T-cell (primary cell): ENCODE data around the gene EPB41L4A. TPM values are rescaled to one million over a fixed set of nuclear protein-coding genes. Genes with fewer than 3 reads are reported as not detected.

Experiments
- ATAC-seq, 4 experiments: fragments of 200-7000 bp in 3 of 4; fragments of 150-1000 bp in 1 of 4; cut with Tn5 transposase; replicated peaks in 1 of 4; 1 replicate in 3 of 4; 2 replicates in 1 of 4; pipeline ENCODE4 v1.10.0; 2021; ENCODE audit warnings: moderate library complexity in 3 of 4, mild to moderate bottlenecking in 2 of 4, moderate number of reproducible peaks in 1 of 4
- CTCF ChIA-PET, 2 donors: fragments of 300-600 bp; sonication (Branson Sonifier 250); formaldehyde crosslinking; loops; one replicate each; lab custom pipeline; 2022; ENCODE audit warnings: antibody characterized with exemption in 2 of 2; lab: Charles Lee
- POLR2A ChIA-PET, 2 donors: fragments of 300-600 bp; sonication (Branson Sonifier 250); formaldehyde crosslinking; loops; one replicate each; lab custom pipeline; 2022; ENCODE audit warnings: antibody characterized with exemption in 2 of 2; lab: Charles Lee
- DNase-seq, 35 experiments: peaks; one replicate each; pipeline versions ENCODE4 v3.0.0 to v3.0.0-alpha.2; 2013 to 2023
- H3K27ac ChIP-seq: one replicate; pipeline ENCODE4 v1.5.1; 2013; ENCODE audit warnings: low read length
- H3K27me3 ChIP-seq, 2 experiments: replicated peaks in 1 of 2; 1 replicate in 1 of 2; 2 replicates in 1 of 2; pipeline versions ENCODE4 v1.6.1 to v1.7.0; 2013; ENCODE audit warnings: low read length in 1 of 2, mixed read lengths in 1 of 2; ENCODE audit not compliant: control insufficient read depth in 2 of 2, insufficient read depth in 2 of 2; ENCODE audit errors: extremely low read depth in 1 of 2
- H3K36me3 ChIP-seq, 2 donors: 1 replicate in 1 of 2; 2 replicates in 1 of 2; pipeline versions ENCODE4 v1.6.1 to v1.7.0; 2013; ENCODE audit warnings: low read length in 1 of 2; ENCODE audit not compliant: control insufficient read depth in 2 of 2, insufficient read depth in 1 of 2; ENCODE audit errors: extremely low read depth in 1 of 2
- H3K4me1 ChIP-seq, 2 experiments: 1 replicate in 1 of 2; 2 replicates in 1 of 2; pipeline versions ENCODE4 v1.6.1 to v1.7.0; 2013; ENCODE audit warnings: low read length in 2 of 2, mixed read lengths in 1 of 2; ENCODE audit not compliant: insufficient read depth in 2 of 2, control insufficient read depth in 1 of 2; ENCODE audit errors: extremely low read depth in 1 of 2
- H3K4me3 ChIP-seq, 2 donors: 1 replicate in 1 of 2; 2 replicates in 1 of 2; pipeline versions ENCODE4 v1.5.1 to v1.7.0; 2013; ENCODE audit warnings: mild to moderate bottlenecking in 2 of 2, low read length in 1 of 2, moderate library complexity in 1 of 2; ENCODE audit not compliant: control insufficient read depth in 1 of 2; ENCODE audit errors: extremely low read depth in 1 of 2
- H3K9me3 ChIP-seq: 2 replicates; pipeline ENCODE4 v1.7.0; 2013
- H3K27ac Mint-ChIP-seq, 2 donors: one replicate each; pipeline ENCODE4 v1.8.0; 2020 to 2021; ENCODE audit warnings: mild to moderate bottlenecking in 2 of 2, mixed read lengths in 2 of 2
- H3K27me3 Mint-ChIP-seq, 2 donors: one replicate each; pipeline ENCODE4 v1.8.0; 2021 to 2022; ENCODE audit warnings: mixed read lengths in 2 of 2
- H3K36me3 Mint-ChIP-seq: one replicate; pipeline ENCODE4 v1.8.0; 2021; ENCODE audit warnings: mixed read lengths
- H3K4me1 Mint-ChIP-seq, 3 donors: one replicate each; pipeline ENCODE4 v1.8.0; 2020 to 2022; ENCODE audit warnings: mixed read lengths in 3 of 3, mild to moderate bottlenecking in 1 of 3
- H3K4me3 Mint-ChIP-seq, 3 donors: one replicate each; pipeline ENCODE4 v1.8.0; 2020 to 2022; ENCODE audit warnings: mild to moderate bottlenecking in 3 of 3, mixed read lengths in 3 of 3, moderate library complexity in 3 of 3
- H3K9me3 Mint-ChIP-seq, 3 donors: one replicate each; pipeline ENCODE4 v1.8.0; 2020 to 2022; ENCODE audit warnings: mixed read lengths in 3 of 3
- WGBS: methylation state at CpG from one replicate; pipeline ENCODE4 v1.1.5; 2013; ENCODE audit warnings: missing lambda C conversion rate; ENCODE audit not compliant: insufficient coverage; 5-methylcytosine and 5-hydroxymethylcytosine counted together
- total RNA-seq, 35 experiments: library from RNA in 6 of 35; stranded (reverse) in 6 of 35; fragments of 120-200 nt in 1 of 35; gene quantifications; one replicate each; pipeline versions ENCODE4 v1.2.1 to v1.2.4 and lab custom pipeline; 2013 to 2026

The EPB41L4A gene
- total RNA-seq, 5 donors from 2014 or later (not counting 1 experiment from before 2014, with no cell fraction given): 0.47 to 2.5 (median 1.5) TPM

DNA sequence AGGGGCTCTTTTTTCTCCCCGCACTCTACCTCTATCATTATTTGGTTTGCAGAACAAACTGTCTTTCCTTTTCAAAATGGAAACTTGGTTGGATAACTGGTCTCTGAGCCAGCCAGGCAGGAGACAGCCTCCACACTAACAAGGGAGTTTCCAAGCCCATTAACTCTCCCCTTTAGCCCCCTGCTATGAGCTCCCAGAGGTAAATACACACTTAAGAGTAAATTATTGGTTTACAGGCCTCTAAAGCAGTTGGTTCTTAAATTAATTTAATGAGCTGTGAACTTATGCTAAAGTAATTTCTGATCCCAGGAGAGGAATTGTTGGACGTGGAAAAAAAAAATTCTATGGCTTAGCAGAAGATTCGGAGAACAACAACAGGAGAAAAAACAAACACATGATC, 30.3 kb downstream of the EPB41L4A start:
- H3K27ac ChIP-seq: no peak overlapping the region
- no peaks in the 10 kb centered on the region for H3K36me3 ChIP-seq
- Mint-ChIP-seq H3K9me3 (no peaks in the 10 kb centered on the region), H3K4me3 (no peak overlapping the region), H3K27ac (no peak overlapping the region), H3K4me1 (no peaks in the 10 kb centered on the region), H3K36me3 (no peaks in the 10 kb centered on the region), H3K27me3 (peaks cover 5 to 16% of the 10 kb centered on the region in 2 donors)
- DNase-seq (no peak), ATAC-seq (no peak)
- peaks cover 0 to 7% of the 10 kb centered on the region in 2 experiments for H3K27me3 ChIP-seq
- no peaks in the 10 kb centered on the region for H3K4me1 ChIP-seq
- H3K4me3 ChIP-seq: no peak overlapping the region
- WGBS: no CpG with 5 or more reads among the region's 3 CpGs
- no peaks in the 10 kb centered on the region for H3K9me3 ChIP-seq
- CTCF ChIA-PET: no interaction called here
- POLR2A ChIA-PET: no interaction called here

DNA sequence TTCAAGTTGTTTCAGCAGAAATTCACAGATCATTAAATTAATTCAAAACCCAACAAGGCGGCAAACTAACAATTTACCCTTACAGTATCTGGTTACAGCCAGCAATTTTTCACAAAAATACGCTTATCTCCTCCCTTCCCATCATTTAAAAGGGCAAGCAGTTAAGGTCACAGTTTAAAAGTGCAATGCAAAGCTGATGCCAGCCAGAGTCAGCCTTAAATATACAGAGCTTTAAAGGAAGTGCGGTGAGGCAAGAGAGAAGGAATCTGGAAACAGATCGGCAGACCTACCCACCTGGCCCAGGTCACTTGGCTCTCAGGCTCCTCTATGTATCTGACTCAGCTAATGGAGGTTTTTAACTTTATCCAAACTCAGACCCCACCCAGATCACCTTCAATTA, 31.0 kb downstream of the EPB41L4A start:
- Histone ChIP-seq H3K9me3 (no peaks in the 10 kb centered on the region), H3K27ac (no peak overlapping the region), H3K27me3 (peaks cover 0 to 7% of the 10 kb centered on the region in 2 experiments), H3K36me3 (no peaks in the 10 kb centered on the region), H3K4me1 (no peaks in the 10 kb centered on the region), H3K4me3 (no peak overlapping the region)
- no peaks in the 10 kb centered on the region for H3K9me3 Mint-ChIP-seq
- no peaks in the 10 kb centered on the region for H3K4me1 Mint-ChIP-seq
- ATAC-seq (no peak), DNase-seq (no peak)
- peaks cover 3 to 16% of the 10 kb centered on the region in 2 donors for H3K27me3 Mint-ChIP-seq
- H3K36me3 Mint-ChIP-seq: no peaks in the 10 kb centered on the region
- ChIA-PET CTCF (no interaction called here), POLR2A (no interaction called here)
- no peak overlapping the region for H3K27ac Mint-ChIP-seq
- 84% methylated on average over 3 of the region's 4 CpGs for WGBS
- H3K4me3 Mint-ChIP-seq: no peak overlapping the region

DNA sequence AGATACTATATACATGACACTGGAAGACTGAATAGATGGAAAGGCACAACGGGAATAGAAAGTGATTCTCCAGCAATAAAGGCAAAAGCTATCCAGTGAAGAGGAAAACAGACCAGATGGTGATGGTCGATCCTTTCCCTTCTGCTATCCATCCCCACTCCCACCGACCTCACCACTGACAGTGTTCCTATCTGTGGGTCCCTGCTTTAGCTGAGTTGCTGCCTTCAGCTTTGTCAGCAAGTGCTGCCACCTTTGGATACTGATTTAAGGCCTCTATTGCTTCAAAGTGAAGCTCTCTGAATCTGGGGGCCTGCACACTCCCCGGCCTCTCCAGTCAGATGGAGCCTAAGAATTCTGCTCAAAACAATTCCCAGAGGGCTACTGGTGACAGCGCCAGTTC, 32.3 kb downstream of the EPB41L4A start:
- POLR2A ChIA-PET: interaction anchor here in 1 of 2 donors (0.6 kb wide), 1 partner anchor 31 kb away, joined by 3 read pairs; no protein-coding TSS in a partner anchor
- Mint-ChIP-seq H3K36me3 (no peaks in the 10 kb centered on the region), H3K4me1 (no peaks in the 10 kb centered on the region), H3K9me3 (no peaks in the 10 kb centered on the region), H3K4me3 (no peak overlapping the region), H3K27me3 (peaks cover 3 to 11% of the 10 kb centered on the region in 2 donors), H3K27ac (no peak overlapping the region)
- Histone ChIP-seq H3K9me3 (no peaks in the 10 kb centered on the region), H3K4me1 (no peaks in the 10 kb centered on the region), H3K4me3 (no peak overlapping the region), H3K36me3 (no peaks in the 10 kb centered on the region), H3K27ac (no peak overlapping the region), H3K27me3 (peaks cover 0 to 7% of the 10 kb centered on the region in 2 experiments)
- ATAC-seq (no peak), DNase-seq (no peak)
- 79% methylated on average over 3 of the region's 5 CpGs for WGBS
- CTCF ChIA-PET: no interaction called here

DNA sequence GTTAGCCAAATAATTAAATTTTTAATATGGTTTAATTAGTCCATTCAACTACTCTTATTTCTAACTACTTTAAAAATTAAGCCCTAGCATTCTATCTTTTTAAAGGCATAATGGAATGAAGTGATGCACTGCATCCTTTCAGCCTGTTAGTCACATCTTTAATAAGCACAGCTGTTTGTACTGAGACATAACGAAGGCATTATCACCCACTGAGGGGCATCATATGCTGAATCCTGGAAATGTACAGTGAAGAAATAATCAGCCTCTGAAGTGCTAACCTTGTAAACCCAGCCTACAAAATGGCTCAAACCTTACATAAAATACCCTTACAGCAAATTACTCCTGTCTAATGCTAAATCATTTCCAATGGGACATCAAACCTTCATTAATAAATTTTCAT, 33.1 kb downstream of the EPB41L4A start:
- ATAC-seq (no peak), DNase-seq (no peak)
- Histone ChIP-seq H3K4me3 (no peak overlapping the region), H3K4me1 (no peaks in the 10 kb centered on the region), H3K27me3 (peaks cover 0 to 7% of the 10 kb centered on the region in 2 experiments), H3K27ac (no peak overlapping the region), H3K36me3 (no peaks in the 10 kb centered on the region), H3K9me3 (no peaks in the 10 kb centered on the region)
- Mint-ChIP-seq H3K36me3 (no peaks in the 10 kb centered on the region), H3K4me1 (no peaks in the 10 kb centered on the region), H3K27ac (no peak overlapping the region), H3K9me3 (no peaks in the 10 kb centered on the region), H3K4me3 (no peak overlapping the region), H3K27me3 (peaks cover 3 to 6% of the 10 kb centered on the region in 2 donors)
- POLR2A ChIA-PET: interaction anchor here in 1 of 2 donors (0.6 kb wide), 1 partner anchor 32 kb away, joined by 3 read pairs; no protein-coding TSS in a partner anchor
- CTCF ChIA-PET: no interaction called here
- WGBS: no CpG with 5 or more reads among the region's 1 CpG

DNA sequence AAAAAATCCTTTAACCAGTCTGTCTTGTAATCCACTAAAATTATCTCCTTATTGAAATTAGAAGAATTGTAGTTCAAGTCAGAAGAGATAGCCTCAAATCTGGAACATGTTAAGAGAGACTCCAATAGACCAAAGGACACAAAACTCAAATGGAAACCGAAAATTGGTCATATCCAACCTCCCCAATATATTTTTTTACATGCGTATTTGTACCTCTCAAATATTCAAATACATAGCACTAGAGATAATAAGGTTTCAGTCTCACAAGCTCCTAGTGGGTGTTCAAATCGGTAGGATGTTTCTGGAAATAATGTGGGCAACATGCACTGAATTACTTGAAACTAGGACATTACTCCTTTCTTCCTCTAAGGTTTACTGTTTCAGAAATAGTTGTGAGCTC, 33.5 kb downstream of the EPB41L4A start:
- H3K4me1 ChIP-seq: no peaks in the 10 kb centered on the region
- Mint-ChIP-seq H3K4me1 (no peaks in the 10 kb centered on the region), H3K9me3 (no peaks in the 10 kb centered on the region), H3K27me3 (peaks cover 3 to 6% of the 10 kb centered on the region in 2 donors), H3K27ac (no peak overlapping the region), H3K36me3 (no peaks in the 10 kb centered on the region), H3K4me3 (no peak overlapping the region)
- ChIA-PET POLR2A (no interaction called here), CTCF (no interaction called here)
- H3K27me3 ChIP-seq: peaks cover 0 to 7% of the 10 kb centered on the region in 2 experiments
- H3K4me3 ChIP-seq: no peak overlapping the region
- no peak overlapping the region for H3K27ac ChIP-seq
- ATAC-seq (no peak), DNase-seq (no peak)
- WGBS: no CpG with 5 or more reads among the region's 3 CpGs
- H3K36me3 ChIP-seq: no peaks in the 10 kb centered on the region
- H3K9me3 ChIP-seq: no peaks in the 10 kb centered on the region

DNA sequence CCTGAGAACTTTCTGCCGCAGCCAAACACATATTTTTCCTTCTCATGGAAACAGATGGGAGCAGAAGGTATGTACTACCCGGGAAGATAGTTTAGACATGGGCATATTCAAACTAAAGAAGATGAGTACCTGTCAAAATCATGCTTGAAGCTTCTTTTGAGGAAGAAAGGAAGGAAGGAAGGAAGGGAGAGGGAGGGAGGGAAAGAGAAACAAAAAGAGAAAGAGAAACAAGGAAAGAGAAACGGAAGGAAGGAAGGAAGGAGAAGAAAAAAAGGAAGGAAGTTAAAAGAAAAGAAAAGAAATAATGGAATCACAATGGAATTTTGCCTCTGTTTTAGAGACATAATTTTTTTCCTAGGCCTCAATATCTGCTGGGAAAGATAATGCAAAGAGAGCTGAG, 34.6 kb downstream of the EPB41L4A start:
- H3K27me3 Mint-ChIP-seq: peaks cover 3 to 6% of the 10 kb centered on the region in 2 donors
- H3K4me3 ChIP-seq: no peak overlapping the region
- no peak overlapping the region for H3K4me3 Mint-ChIP-seq
- no peaks in the 10 kb centered on the region for H3K36me3 ChIP-seq
- H3K27ac Mint-ChIP-seq: no peak overlapping the region
- POLR2A ChIA-PET: interaction anchor here in 1 of 2 donors (0.7 kb wide), 1 partner anchor 231 kb away, joined by 6 read pairs; no protein-coding TSS in a partner anchor
- WGBS: no CpG with 5 or more reads among the region's 3 CpGs
- ATAC-seq (no peak), DNase-seq (no peak)
- no peak overlapping the region for H3K27ac ChIP-seq
- H3K4me1 ChIP-seq: no peaks in the 10 kb centered on the region
- H3K9me3 Mint-ChIP-seq: no peaks in the 10 kb centered on the region
- H3K36me3 Mint-ChIP-seq: no peaks in the 10 kb centered on the region
- CTCF ChIA-PET: no interaction called here
- H3K27me3 ChIP-seq: peaks cover 0 to 4% of the 10 kb centered on the region in 2 experiments
- no peaks in the 10 kb centered on the region for H3K4me1 Mint-ChIP-seq
- no peaks in the 10 kb centered on the region for H3K9me3 ChIP-seq

DNA sequence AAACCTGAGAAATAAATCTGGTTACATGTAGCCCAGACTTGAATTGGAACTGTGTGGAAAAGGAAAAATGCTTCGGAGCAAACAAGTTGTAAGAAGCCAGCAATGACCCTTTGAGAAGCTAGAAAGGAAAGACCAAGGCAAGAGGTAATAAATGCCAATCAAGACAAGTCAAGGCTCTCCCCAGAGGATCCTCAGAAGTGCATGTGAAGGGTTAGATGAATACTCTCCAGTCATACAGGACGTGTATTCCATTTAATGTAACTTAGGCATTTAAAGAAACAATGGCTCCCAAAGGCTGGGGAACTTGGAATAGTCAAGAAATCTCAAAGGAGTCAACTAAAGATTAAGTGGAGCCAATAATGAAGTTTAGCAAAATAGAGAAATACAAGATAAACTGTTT, 36.2 kb downstream of the EPB41L4A start:
- DNase-seq (no peak), ATAC-seq (no peak)
- Histone ChIP-seq H3K9me3 (no peaks in the 10 kb centered on the region), H3K27ac (no peak overlapping the region), H3K4me1 (no peaks in the 10 kb centered on the region), H3K36me3 (no peaks in the 10 kb centered on the region), H3K4me3 (no peak overlapping the region), H3K27me3 (peaks cover 0 to 4% of the 10 kb centered on the region in 2 experiments)
- ChIA-PET POLR2A (no interaction called here), CTCF (no interaction called here)
- 100% methylated on average over 1 of the region's 2 CpGs for WGBS
- Mint-ChIP-seq H3K4me3 (no peak overlapping the region), H3K27ac (no peak overlapping the region), H3K4me1 (no peaks in the 10 kb centered on the region), H3K36me3 (no peaks in the 10 kb centered on the region), H3K27me3 (peaks cover 0 to 6% of the 10 kb centered on the region in 2 donors), H3K9me3 (no peaks in the 10 kb centered on the region)
